Lower lobe of right lung (tissue), 2 donors: ENCODE results near the gene TLE2. TPM values are rescaled to one million over a fixed set of nuclear protein-coding genes. Genes with fewer than 3 reads are reported as not detected.

Source experiments
- ATAC-seq, 2 donors: fragments of 200-7000 bp; cut with Tn5 transposase; one replicate each; pipeline ENCODE4 v1.9.1; 2020 to 2022; ENCODE audit warnings: mild to moderate bottlenecking in 2 of 2, moderate library complexity in 2 of 2
- DNase-seq: peaks from one replicate; pipeline ENCODE4 v3.0.0-alpha.2; 2020
- H3K27ac ChIP-seq: fragments of 200-600 bp; one replicate; pipeline ENCODE4 v1.8.0; 2022
- H3K27me3 ChIP-seq: fragments of 200-600 bp; one replicate; pipeline ENCODE4 v1.8.0; 2022; ENCODE audit warnings: low read depth
- H3K36me3 ChIP-seq: fragments of 200-600 bp; one replicate; pipeline ENCODE4 v1.8.0; 2022; ENCODE audit warnings: mild to moderate bottlenecking
- H3K4me1 ChIP-seq: fragments of 200-600 bp; one replicate; pipeline ENCODE4 v1.8.0; 2022
- H3K4me3 ChIP-seq: fragments of 200-600 bp; one replicate; pipeline ENCODE4 v1.8.0; 2022; ENCODE audit warnings: mild to moderate bottlenecking
- H3K9me3 ChIP-seq: fragments of 200-600 bp; one replicate; pipeline ENCODE4 v1.8.0; 2022
- CTCF ChIP-seq: fragments of 200-600 bp; IDR thresholded peaks from one replicate; pipeline ENCODE4 v1.8.0; 2022; ENCODE audit warnings: antibody characterized with exemption, mild to moderate bottlenecking
- intact Hi-C: fragments of 100-400 bp; cut with DNase I; formaldehyde crosslinking; loops from one replicate; pipeline ENCODE4 v1.11.0; 2022
- total RNA-seq: library from RNA; stranded (reverse); fragmentation: NEBNext Ultra II Directional; extraction: Animal tissue kit (Norgen Biotek cat#: 25700); gene quantifications from one replicate; pipeline ENCODE4 v1.2.1, GENCODE V29; 2021
- donor health status: DM: no; HTN: yes; CAD: no; lungs with severe emphysema.

The TLE2 gene
- total RNA-seq, 1 donor from 2014 or later: 42.7 TPM

- Histone ChIP-seq H3K4me1 (no peaks in the 10 kb centered on the region), H3K27me3 (no peaks in the 10 kb centered on the region), H3K36me3 (no peaks in the 10 kb centered on the region), H3K9me3 (no peaks in the 10 kb centered on the region), H3K4me3 (no peak overlapping the region), H3K27ac (no peak overlapping the region)
- intact Hi-C loops: no loop called here
- no peak for TF ChIP-seq CTCF
- DNase-seq (no peak), ATAC-seq (no peak)
Observed at GRCh38 chr19:2989236-2989946, 39.7 kb downstream of the TLE2 start.

DNA sequence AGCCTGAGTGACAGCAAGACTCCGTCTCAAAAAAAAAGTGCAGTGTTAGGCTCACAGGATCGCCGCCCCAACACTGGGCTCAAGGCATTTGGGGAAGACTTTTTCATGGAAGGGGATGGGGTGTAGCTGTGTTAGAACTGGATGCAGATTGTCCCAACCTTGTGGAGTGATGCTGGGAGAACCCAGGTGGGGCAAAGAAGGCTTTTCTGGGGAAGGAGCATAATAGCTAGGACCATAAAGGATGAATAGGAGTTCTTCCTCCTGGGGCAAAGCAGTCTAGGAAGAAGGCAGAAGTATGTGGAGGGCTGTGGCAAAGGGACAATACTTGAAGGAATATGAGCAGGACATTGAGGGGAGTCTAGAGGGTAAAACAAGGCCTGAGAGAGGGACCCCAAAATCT, 40.5 kb downstream of the TLE2 start:
- ATAC-seq: no peak
- intact Hi-C loops: no loop called here
- H3K36me3 ChIP-seq: no peaks in the 10 kb centered on the region

DNA sequence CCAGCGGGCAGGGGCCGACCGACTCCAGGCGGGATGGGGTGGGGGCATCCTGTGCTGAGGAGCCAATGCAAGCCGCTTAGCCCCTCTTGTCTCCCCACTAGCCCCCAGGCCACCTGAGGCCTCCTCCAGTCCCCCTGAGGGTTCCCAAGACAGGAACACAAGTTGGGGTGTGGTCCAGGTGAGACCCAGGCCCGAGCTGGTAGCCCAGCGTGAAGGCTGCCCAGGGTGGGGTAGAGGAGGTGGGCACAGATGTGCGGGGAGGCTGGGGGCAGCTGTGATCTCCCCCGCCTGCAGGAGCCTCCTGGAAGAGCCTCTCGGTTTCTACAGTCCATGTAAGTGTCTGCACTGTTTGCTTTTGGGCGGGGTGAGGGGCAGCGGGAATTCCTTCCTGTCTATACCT, 41.3 kb downstream of the TLE2 start:
- H3K27ac ChIP-seq: no peak overlapping the region
- H3K4me1 ChIP-seq: peaks cover 14% of the 10 kb centered on the region
- H3K27me3 ChIP-seq: no peaks in the 10 kb centered on the region
- no peak for TF ChIP-seq CTCF
- no peak overlapping the region for H3K4me3 ChIP-seq
- intact Hi-C loops: no loop called here
- H3K36me3 ChIP-seq: no peaks in the 10 kb centered on the region
- H3K9me3 ChIP-seq: no peaks in the 10 kb centered on the region
- ATAC-seq (no peak), DNase-seq (no peak)

More for the DNA sequence above, 40.5 kb downstream of the TLE2 start:
- H3K27ac ChIP-seq: no peak overlapping the region
- H3K27me3 ChIP-seq: no peaks in the 10 kb centered on the region
- DNase-seq: no peak
- no peak for TF ChIP-seq CTCF
- no peaks in the 10 kb centered on the region for H3K9me3 ChIP-seq
- peaks cover 7% of the 10 kb centered on the region for H3K4me1 ChIP-seq
- H3K4me3 ChIP-seq: no peak overlapping the region

- no peak overlapping the region for H3K27ac ChIP-seq
- ATAC-seq (no peak), DNase-seq (no peak)
Observed at GRCh38 chr19:2986951-2987524, 42.0 kb downstream of the TLE2 start.

GRCh38 chr19:2984215-2984528, 44.9 kb downstream of the TLE2 start:
- peak overlapping the region; percentile 47 for H3K4me3 ChIP-seq
- H3K9me3 ChIP-seq: no peaks in the 10 kb centered on the region
- H3K27me3 ChIP-seq: no peaks in the 10 kb centered on the region
- TF ChIP-seq CTCF: no peak
- peak overlapping the region; percentile 74 for H3K27ac ChIP-seq
- H3K36me3 ChIP-seq: no peaks in the 10 kb centered on the region
- peaks cover 19% of the 10 kb centered on the region for H3K4me1 ChIP-seq
- intact Hi-C loops: no loop called here
- ATAC-seq (no peak), DNase-seq (no peak)

More at GRCh38 chr19:2986951-2987524, 42.0 kb downstream of the TLE2 start:
- intact Hi-C loops: no loop called here
- Histone ChIP-seq H3K36me3 (no peaks in the 10 kb centered on the region), H3K27me3 (no peaks in the 10 kb centered on the region), H3K4me1 (peaks cover 19% of the 10 kb centered on the region), H3K4me3 (no peak overlapping the region), H3K9me3 (no peaks in the 10 kb centered on the region)
- no peak for TF ChIP-seq CTCF
